GM21619 (cell line): Measurements from ENCODE around the gene PRM2.

Experiments used
- ATAC-seq: cut with Tn5 transposase; IDR thresholded peaks from one replicate; pipeline ENCODE4 v1.9.1; 2021; ENCODE audit not compliant: unreplicated experiment

Gene PRM2

GRCh38 chr16:11250786-11251524, 25.3 kb downstream of the PRM2 start:
- no peak for ATAC-seq

GRCh38 chr16:11250091-11250785, 26.0 kb downstream of the PRM2 start:
- no peak for ATAC-seq

- no peak for ATAC-seq
These were observed 26.8 kb downstream of the PRM2 start for GRCh38 chr16:11249233-11250061.

GRCh38 chr16:11248133-11248532, 28.1 kb downstream of the PRM2 start:
- no peak for ATAC-seq

- ATAC-seq, result no peak
These were observed 30.3 kb downstream of the PRM2 start for GRCh38 chr16:11245988-11246387.

GRCh38 chr16:11245222-11245737, 31.0 kb downstream of the PRM2 start:
- no peak for ATAC-seq

- no peak for ATAC-seq
These were observed 33.6 kb downstream of the PRM2 start for GRCh38 chr16:11242658-11243057.

GRCh38 chr16:11241480-11242204, 34.6 kb downstream of the PRM2 start:
- ATAC-seq, result no peak

GRCh38 chr16:11240636-11241473, 35.4 kb downstream of the PRM2 start:
- no peak for ATAC-seq

GRCh38 chr16:11239644-11240632, 36.3 kb downstream of the PRM2 start:
- ATAC-seq, result no peak

GRCh38 chr16:11238272-11239202, 37.7 kb downstream of the PRM2 start:
- ATAC-seq, result no peak

- no peak for ATAC-seq
These were observed 39.6 kb downstream of the PRM2 start for GRCh38 chr16:11236461-11237254.

GRCh38 chr16:11235703-11235991, 40.6 kb downstream of the PRM2 start:
- no peak for ATAC-seq

GRCh38 chr16:11234884-11235702, 41.2 kb downstream of the PRM2 start:
- ATAC-seq, result no peak

- no peak for ATAC-seq
These were observed 42.4 kb downstream of the PRM2 start for GRCh38 chr16:11233727-11234376.
